Heart left ventricle (tissue), 13 donors: ENCODE measurements around the gene DZIP1.

Source experiments
- POLR2A ChIP-seq, 2 donors: fragments of 450-650 bp; IDR thresholded peaks; one replicate each; pipeline ENCODE4 v1.6.1; 2017; ENCODE audit warnings: antibody characterized with exemption in 2 of 2, mild to moderate bottlenecking in 2 of 2, moderate library complexity in 2 of 2
- TF ChIP-seq, protein P1 (sequence below), 12 donors: fragments of 200-600 bp; sonication (generic) in 4 of 12; IDR thresholded peaks; one replicate each; pipeline versions ENCODE4 v1.5.0 to v1.8.0; 2018 to 2022; ENCODE audit warnings: antibody characterized with exemption in 12 of 12, mild to moderate bottlenecking in 5 of 12
- donor health status: ischemic (EF 13 %, LVEDD 7.1; RV severe dilation, severe dysfunction).
- donor health status: DM: no; HTN: yes; CAD: no.
- donor health status: DM: no; HTN: no; CAD: no.
- donor health status: ischemic (EF 25% LVEDD 6.9; RV normal size, moderate dysfunction).
- donor health status: ischemic (EF 25% LVEDD 5.7; RV mildly dilated, moderate dysfunction).
- donor health status: ischemic (EF 35%, LVEDD 5.7; RV mildly dilated, moderate dysfunction).
- donor health status: nonischemic (EF 11% LVEDD 7.7; RV severe dilation, severe dysfunction).
- donor health status: DM: yes; HTN: yes; CAD: no.
- donor health status: PGD.
- donor health status: ischemic (EF 29% LVEDD 5.4; RV normal size, mild dysfunction).
- donor health status: nonischemic (EF 23%, LVEDD 6.1; RV moderate dilation, normal function).

DNA sequence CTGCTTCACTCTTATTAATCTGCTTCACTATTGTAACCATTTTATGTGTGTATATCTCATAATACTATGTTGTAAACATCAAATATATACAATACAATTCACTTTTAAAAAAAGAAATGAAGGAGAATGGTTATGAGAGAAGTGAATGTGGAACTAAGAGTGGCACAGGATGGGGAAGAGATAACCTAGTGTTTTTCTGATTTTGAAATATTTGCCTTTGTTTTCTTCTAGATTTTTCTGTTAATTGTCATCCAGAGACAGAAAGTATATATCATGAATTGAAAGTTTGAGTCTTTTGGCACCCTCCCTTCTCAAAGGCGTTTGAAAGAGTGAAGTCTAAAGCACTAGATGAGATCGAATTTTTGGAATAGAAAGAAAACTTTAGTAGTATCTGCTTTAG lies 35.2 kb upstream of the DZIP1 start:
- TF ChIP-seq, protein P1, sequence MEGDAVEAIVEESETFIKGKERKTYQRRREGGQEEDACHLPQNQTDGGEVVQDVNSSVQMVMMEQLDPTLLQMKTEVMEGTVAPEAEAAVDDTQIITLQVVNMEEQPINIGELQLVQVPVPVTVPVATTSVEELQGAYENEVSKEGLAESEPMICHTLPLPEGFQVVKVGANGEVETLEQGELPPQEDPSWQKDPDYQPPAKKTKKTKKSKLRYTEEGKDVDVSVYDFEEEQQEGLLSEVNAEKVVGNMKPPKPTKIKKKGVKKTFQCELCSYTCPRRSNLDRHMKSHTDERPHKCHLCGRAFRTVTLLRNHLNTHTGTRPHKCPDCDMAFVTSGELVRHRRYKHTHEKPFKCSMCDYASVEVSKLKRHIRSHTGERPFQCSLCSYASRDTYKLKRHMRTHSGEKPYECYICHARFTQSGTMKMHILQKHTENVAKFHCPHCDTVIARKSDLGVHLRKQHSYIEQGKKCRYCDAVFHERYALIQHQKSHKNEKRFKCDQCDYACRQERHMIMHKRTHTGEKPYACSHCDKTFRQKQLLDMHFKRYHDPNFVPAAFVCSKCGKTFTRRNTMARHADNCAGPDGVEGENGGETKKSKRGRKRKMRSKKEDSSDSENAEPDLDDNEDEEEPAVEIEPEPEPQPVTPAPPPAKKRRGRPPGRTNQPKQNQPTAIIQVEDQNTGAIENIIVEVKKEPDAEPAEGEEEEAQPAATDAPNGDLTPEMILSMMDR (IDR thresholded peaks at IDR 0.05) = no peak
- no peak for TF ChIP-seq POLR2A (IDR thresholded peaks at IDR 0.05)
